ENCODE data around the gene SGMS1. TPM values are rescaled to one million over a fixed set of nuclear protein-coding genes. Genes with fewer than 3 reads are reported as not detected.
A peak's percentile ranks its signal among the peaks of the same experiment; 100 is the strongest.

The SGMS1 gene
- total RNA-seq, 1 experiment from 2014 or later, result 54.7 TPM

GRCh38 chr10:50613150-50613549 is 10.6 kb downstream of the SGMS1 start:
- no peak for DNase-seq (ENCODE audit: low read depth)

DNA sequence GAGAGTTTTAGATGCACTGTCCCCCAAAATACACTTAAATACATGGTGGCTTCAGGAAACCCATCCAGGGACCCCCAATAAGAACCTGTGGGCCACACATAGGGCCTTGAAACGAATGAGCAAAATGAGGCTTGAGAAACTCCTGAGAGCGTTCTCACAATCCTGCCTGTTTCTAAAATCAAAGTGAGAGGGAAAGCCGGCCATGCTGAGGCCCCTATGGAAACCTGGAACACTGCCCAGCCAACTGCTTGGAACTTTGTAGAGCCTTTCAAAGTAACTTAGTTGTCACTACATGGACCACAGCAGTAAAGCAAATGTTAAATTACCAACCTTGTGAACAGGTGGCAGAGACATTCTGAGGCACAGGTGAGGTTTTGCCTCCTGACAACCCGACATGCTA is 13.4 kb downstream of the SGMS1 start:
- DNase-seq (ENCODE audit: low read depth), result no peak

DNA sequence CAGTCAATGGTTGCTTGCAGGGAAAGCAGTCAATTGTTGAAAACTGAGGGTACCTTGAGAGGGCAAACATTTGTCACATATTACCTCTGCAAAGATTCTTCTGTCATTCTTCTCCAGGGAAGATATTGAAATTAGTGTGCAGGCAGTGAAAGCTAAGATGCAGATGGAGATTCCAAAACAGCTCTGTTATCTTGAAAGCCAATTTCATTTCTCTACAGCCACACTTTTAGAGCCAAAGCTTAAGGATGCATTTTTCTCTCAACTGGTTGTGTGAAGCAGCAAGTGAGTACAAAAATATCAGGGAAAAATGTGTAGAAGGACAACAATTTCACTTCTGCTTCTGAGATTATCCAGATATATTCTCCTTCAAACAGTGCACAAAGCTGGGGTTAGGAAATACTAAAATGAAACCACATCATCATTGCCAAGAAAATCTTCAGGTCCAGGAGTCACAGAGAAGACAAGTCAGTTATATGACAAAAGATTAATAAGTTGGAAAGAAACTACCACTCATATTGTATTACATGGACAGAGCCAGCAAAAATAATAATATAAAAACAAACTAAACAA is 16.3 kb downstream of the SGMS1 start:
- DNase-seq (ENCODE audit: low read depth), result no peak

DNA sequence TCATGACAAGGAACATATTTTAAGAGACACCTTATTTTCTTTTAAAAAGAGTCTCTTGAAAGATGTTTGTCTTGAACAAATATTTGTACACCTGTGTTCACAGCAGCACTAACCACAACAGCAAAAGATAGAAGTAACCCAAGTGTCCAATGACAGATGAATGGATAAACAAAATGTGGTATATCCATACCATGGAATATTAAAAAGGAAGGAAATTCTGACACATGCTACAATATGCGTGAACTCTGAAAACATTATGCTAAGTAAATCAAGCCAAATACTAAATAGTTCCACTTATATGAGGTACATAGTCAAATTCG is 17.8 kb downstream of the SGMS1 start:
- DNase-seq (ENCODE audit: low read depth), result no peak

- DNase-seq (ENCODE audit: low read depth), result peak; percentile 88
These were observed 18.3 kb downstream of the SGMS1 start for GRCh38 chr10:50605269-50605950.

DNA sequence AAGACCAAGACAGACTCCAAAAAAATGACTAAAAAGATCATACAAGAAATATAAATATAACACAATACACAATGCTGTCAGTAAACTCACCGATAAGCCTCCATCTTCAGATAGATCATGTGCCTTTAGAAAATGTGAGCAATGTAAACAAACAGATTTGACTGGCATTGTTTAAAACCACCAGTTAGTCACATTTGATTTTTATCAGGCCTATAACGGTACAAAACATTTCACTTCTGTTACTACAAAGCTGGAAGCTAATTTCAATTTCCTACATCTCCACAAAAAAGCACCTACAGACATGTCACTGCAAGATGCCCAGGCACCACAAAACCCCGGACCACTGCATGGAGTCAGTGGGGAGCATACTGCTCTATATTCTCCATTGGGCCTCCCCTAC is 18.9 kb downstream of the SGMS1 start:
- no peak for DNase-seq (ENCODE audit: low read depth)

DNA sequence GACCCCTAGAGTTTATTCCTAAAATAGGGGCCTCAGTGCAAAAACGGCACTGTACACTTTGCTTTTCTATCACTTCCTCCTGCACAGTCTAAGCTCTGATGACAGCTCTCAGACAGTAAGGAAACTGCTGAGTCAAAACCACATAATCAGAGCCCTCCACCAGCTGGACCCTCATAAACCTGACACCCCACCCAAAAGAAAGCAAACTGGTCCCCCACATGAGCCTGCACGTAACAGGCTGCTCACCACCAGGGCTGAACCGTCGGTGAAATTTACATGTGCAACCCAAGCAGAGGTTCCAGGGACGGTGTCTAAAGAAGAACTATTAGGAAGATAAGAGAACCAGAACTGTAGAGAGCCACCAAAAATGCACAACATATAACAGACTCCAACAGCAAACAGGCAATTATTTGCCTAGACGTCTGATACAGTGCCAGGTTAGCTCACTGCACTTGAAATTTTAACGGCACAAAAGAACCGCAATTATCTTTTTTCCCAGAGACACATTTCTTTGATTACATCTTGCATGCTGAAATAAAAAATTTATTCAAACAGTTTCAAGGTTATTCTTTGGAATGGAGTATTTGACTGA is 19.6 kb downstream of the SGMS1 start:
- DNase-seq (ENCODE audit: low read depth), result peak; percentile 49

- DNase-seq (ENCODE audit: low read depth), result no peak
These were observed 20.5 kb downstream of the SGMS1 start for GRCh38 chr10:50603151-50603850.

GRCh38 chr10:50601974-50602373 is 21.8 kb downstream of the SGMS1 start:
- no peak for DNase-seq (ENCODE audit: low read depth)

DNA sequence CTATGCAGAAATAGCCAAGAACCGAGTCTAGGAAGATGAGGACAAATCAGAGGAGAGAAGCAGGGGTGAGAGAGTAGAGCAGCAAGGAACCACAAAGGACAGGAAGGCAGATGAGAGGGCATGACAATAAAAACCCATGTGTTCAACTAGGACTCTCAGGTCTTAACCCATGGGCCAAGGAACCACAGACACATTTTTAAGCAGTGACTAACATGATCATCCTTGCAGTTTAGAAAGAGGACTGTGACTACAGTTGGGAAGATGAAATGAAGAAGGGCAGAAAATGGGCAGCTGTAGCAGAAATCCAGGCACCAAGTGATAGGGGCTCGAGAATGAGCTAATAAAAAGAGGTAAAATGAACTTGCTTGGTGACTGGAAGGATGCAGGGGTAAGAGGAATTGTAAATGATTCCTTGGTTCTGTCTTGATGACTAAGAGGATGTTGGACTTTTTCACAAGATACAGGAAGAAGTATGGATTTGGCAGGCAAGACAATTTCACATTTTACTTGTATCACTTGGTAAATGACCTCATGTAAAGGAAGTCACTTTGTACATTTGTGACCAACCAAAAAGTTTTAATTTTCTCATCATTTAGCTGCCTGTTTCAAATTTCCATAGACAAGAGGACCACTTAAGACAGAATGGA is 22.8 kb downstream of the SGMS1 start:
- peak; percentile 90 for DNase-seq (ENCODE audit: low read depth)

- DNase-seq (ENCODE audit: low read depth), result peak; percentile 41
These were observed 23.5 kb downstream of the SGMS1 start for GRCh38 chr10:50600286-50600685.

DNA sequence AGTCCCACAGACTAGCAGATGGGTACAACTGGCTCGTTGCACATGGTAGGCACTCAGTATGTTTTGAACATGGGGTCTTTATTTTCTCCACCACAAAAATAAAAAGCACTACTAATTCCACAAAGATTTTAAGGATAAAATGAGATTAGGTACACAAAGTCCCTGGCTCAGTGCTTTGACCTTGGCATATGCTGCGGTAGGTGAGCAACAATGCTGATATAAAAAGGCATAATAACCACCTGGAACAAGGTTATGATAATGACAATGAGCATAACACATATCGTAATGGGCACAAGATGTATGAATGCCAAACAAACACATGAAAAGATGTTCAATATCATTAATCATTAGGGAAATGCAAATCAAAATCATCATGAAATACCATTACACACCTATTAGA is 26.9 kb downstream of the SGMS1 start:
- no peak for DNase-seq (ENCODE audit: low read depth)

GRCh38 chr10:50596456-50596855 is 27.3 kb downstream of the SGMS1 start:
- no peak for DNase-seq (ENCODE audit: low read depth)

DNA sequence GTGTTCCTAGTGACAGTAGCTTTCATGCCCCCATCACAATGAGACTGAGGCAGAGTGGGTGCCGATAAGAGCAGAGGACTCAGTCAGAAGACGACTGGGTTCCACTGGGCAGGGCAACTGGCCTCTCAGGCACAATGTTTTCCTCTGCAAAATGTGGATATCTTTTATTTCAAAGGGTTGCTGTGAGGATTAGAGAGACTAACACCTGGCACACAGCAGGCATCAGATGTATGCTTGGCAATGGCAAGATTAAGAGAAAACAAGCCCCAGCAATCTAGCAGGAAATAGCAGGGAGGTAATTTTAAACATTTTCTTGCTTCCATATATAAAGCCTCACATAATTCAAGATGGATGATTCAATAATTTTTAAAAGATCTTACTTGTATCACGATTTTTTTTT is 28.0 kb downstream of the SGMS1 start:
- DNase-seq (ENCODE audit: low read depth), result no peak

GRCh38 chr10:50593523-50594376 is 30.0 kb downstream of the SGMS1 start:
- peak; percentile 27 for DNase-seq (ENCODE audit: low read depth)

DNA sequence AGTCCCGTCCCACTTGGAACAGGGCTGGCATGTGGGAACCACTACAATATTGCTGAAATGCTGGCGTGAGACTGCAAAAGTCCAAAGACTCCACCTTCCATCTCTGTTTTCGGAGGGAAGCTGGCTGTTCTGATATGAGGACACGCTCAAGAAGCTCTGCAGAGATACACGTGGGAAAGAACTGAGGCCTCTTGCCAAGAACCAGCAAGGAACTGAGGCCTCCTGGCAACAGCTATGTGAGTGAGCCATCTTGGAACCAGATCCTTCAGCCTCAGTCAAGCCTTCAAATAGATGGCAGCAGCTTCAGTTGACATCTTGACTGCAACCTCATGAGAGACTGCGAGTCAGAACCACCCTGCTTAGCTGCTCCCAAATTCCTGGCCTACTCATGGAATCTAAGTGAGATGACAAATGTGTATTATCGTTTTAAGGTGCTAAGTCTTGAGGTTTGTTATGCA is 30.8 kb downstream of the SGMS1 start:
- no peak for DNase-seq (ENCODE audit: low read depth)

GRCh38 chr10:50590935-50591334 is 32.8 kb downstream of the SGMS1 start:
- DNase-seq (ENCODE audit: low read depth), result no peak

DNA sequence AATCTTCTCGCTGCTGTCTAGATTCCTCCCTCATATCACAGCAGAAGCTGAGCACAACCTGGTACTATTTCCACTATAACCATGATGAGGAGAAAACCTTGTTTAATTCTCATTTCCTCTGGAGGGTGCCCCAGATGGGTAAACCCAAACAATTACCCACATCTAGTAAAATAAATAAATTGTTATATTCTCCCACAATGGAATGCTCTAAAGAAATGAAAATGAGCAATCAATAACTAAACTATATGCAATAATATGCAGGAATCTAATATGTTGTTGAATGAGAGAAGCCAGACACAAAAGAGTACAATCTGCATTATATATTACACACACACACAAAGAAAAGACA is 37.0 kb downstream of the SGMS1 start:
- no peak for DNase-seq (ENCODE audit: low read depth)

DNA sequence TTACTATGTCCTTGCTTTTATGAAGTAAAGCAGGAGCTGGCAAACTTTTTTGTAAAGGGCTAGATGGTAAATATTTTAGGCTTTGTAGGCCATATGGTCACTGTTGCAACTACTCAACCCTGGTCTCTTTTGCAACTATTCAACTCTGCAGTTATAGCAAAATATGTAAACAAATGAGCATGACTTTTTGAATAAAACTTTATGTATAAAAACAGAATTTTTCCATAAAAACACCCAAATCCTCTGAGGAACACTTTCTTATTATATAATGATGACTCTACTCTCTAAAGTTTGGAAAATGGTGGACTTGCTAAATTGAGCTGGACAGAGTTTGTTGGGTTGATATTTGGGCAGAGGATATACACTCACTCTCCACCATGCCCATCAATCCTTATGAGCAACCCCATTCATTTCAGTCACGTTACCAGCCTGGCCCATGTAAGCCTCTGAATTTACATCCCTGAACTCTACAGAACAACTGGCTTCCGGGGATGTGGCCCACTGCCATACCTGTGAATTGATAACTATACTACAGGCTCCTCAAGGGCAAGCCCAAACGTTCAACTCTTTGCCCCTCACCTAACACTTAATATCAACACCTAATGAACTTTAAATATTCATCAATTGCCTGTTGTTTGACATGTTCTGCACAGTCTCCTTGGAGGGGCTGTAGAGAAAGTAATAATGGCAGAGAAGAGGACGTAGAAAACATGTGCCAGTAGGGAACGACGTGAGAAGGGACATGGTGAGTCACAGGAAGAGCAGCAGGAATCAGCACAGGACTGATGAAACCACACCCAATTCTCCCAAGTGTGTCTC is 37.6 kb downstream of the SGMS1 start:
- peak; percentile 89 for DNase-seq (ENCODE audit: low read depth)
